ENCODE results near the gene RHEB.

RHEB gene

GRCh38 chr7:151454932-151455530 lies 64.7 kb downstream of the RHEB start:
- TF ChIP-seq, protein P1, sequence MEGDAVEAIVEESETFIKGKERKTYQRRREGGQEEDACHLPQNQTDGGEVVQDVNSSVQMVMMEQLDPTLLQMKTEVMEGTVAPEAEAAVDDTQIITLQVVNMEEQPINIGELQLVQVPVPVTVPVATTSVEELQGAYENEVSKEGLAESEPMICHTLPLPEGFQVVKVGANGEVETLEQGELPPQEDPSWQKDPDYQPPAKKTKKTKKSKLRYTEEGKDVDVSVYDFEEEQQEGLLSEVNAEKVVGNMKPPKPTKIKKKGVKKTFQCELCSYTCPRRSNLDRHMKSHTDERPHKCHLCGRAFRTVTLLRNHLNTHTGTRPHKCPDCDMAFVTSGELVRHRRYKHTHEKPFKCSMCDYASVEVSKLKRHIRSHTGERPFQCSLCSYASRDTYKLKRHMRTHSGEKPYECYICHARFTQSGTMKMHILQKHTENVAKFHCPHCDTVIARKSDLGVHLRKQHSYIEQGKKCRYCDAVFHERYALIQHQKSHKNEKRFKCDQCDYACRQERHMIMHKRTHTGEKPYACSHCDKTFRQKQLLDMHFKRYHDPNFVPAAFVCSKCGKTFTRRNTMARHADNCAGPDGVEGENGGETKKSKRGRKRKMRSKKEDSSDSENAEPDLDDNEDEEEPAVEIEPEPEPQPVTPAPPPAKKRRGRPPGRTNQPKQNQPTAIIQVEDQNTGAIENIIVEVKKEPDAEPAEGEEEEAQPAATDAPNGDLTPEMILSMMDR (IDR thresholded peaks at IDR 0.05; ENCODE audit: low read depth, low read length) = no peak
- no peak for TF ChIP-seq EZH2phosphoT487 (IDR thresholded peaks at IDR 0.05; ENCODE audit: low read depth)
- Histone ChIP-seq H3K9ac (ENCODE audit: low read length) (no peak overlapping the region), H3K79me2 (ENCODE audit: low read length) (no peaks in the 10 kb centered on the region), H3K4me1 (ENCODE audit: low read length) (no peaks in the 10 kb centered on the region), H3K4me3 (ENCODE audit: low read length) (no peak overlapping the region), H2AFZ (ENCODE audit: low read depth, low read length) (no peak overlapping the region), H3K27ac (ENCODE audit: low read length) (no peak overlapping the region), H3K9me3 (ENCODE audit: insufficient read depth, low read length) (no peaks in the 10 kb centered on the region), H3K27me3 (ENCODE audit: low read depth, low read length) (peaks cover 29% of the 10 kb centered on the region), H4K20me1 (ENCODE audit: insufficient read depth, low read length) (no peaks in the 10 kb centered on the region), H3K4me2 (ENCODE audit: low read length) (no peak overlapping the region), H3K36me3 (replicated peaks; ENCODE audit: low read depth, low read length) (no peaks in the 10 kb centered on the region)

GRCh38 chr7:151454305-151454704 lies 65.4 kb downstream of the RHEB start:
- no peak overlapping the region for H2AFZ ChIP-seq (ENCODE audit: low read depth, low read length)
- TF ChIP-seq, protein P1 (IDR thresholded peaks at IDR 0.05; ENCODE audit: low read depth, low read length) = no peak
- TF ChIP-seq EZH2phosphoT487 (IDR thresholded peaks at IDR 0.05; ENCODE audit: low read depth) = no peak
- no peaks in the 10 kb centered on the region for H4K20me1 ChIP-seq (ENCODE audit: insufficient read depth, low read length)
- H3K79me2 ChIP-seq (ENCODE audit: low read length) = no peaks in the 10 kb centered on the region
- no peak overlapping the region for H3K4me3 ChIP-seq (ENCODE audit: low read length)
- H3K27me3 ChIP-seq (ENCODE audit: low read depth, low read length) = peaks cover 35% of the 10 kb centered on the region
- H3K9me3 ChIP-seq (ENCODE audit: insufficient read depth, low read length) = no peaks in the 10 kb centered on the region
- H3K36me3 ChIP-seq (replicated peaks; ENCODE audit: low read depth, low read length) = no peaks in the 10 kb centered on the region
- H3K9ac ChIP-seq (ENCODE audit: low read length) = no peak overlapping the region
- no peaks in the 10 kb centered on the region for H3K4me1 ChIP-seq (ENCODE audit: low read length)
- H3K27ac ChIP-seq (ENCODE audit: low read length) = no peak overlapping the region
- H3K4me2 ChIP-seq (ENCODE audit: low read length) = no peak overlapping the region

- Histone ChIP-seq H3K79me2 (ENCODE audit: low read length) (no peaks in the 10 kb centered on the region), H3K4me1 (ENCODE audit: low read length) (no peaks in the 10 kb centered on the region), H4K20me1 (ENCODE audit: insufficient read depth, low read length) (no peaks in the 10 kb centered on the region), H3K27ac (ENCODE audit: low read length) (no peak overlapping the region), H2AFZ (ENCODE audit: low read depth, low read length) (no peak overlapping the region), H3K27me3 (ENCODE audit: low read depth, low read length) (peaks cover 40% of the 10 kb centered on the region), H3K4me2 (ENCODE audit: low read length) (no peak overlapping the region), H3K9me3 (ENCODE audit: insufficient read depth, low read length) (no peaks in the 10 kb centered on the region), H3K36me3 (replicated peaks; ENCODE audit: low read depth, low read length) (no peaks in the 10 kb centered on the region), H3K9ac (ENCODE audit: low read length) (no peak overlapping the region), H3K4me3 (ENCODE audit: low read length) (no peak overlapping the region)
- TF ChIP-seq, protein P1 (IDR thresholded peaks at IDR 0.05; ENCODE audit: low read depth, low read length) = no peak
- no peak for TF ChIP-seq EZH2phosphoT487 (IDR thresholded peaks at IDR 0.05; ENCODE audit: low read depth)
These were observed 66.3 kb downstream of the RHEB start for GRCh38 chr7:151453326-151453791.

GRCh38 chr7:151452680-151453325 lies 66.9 kb downstream of the RHEB start:
- no peaks in the 10 kb centered on the region for H4K20me1 ChIP-seq (ENCODE audit: insufficient read depth, low read length)
- H3K36me3 ChIP-seq (replicated peaks; ENCODE audit: low read depth, low read length) = no peaks in the 10 kb centered on the region
- TF ChIP-seq, protein P1 (IDR thresholded peaks at IDR 0.05; ENCODE audit: low read depth, low read length) = no peak
- TF ChIP-seq EZH2phosphoT487 (IDR thresholded peaks at IDR 0.05; ENCODE audit: low read depth) = no peak
- no peak overlapping the region for H2AFZ ChIP-seq (ENCODE audit: low read depth, low read length)
- no peak overlapping the region for H3K4me3 ChIP-seq (ENCODE audit: low read length)
- H3K79me2 ChIP-seq (ENCODE audit: low read length) = no peaks in the 10 kb centered on the region
- peaks cover 40% of the 10 kb centered on the region for H3K27me3 ChIP-seq (ENCODE audit: low read depth, low read length)
- no peak overlapping the region for H3K4me2 ChIP-seq (ENCODE audit: low read length)
- H3K4me1 ChIP-seq (ENCODE audit: low read length) = no peaks in the 10 kb centered on the region
- H3K27ac ChIP-seq (ENCODE audit: low read length) = no peak overlapping the region
- H3K9ac ChIP-seq (ENCODE audit: low read length) = no peak overlapping the region
- H3K9me3 ChIP-seq (ENCODE audit: insufficient read depth, low read length) = no peaks in the 10 kb centered on the region
